ENCODE results near the gene LACTB. TPM values are rescaled to one million over a fixed set of nuclear protein-coding genes. Genes with fewer than 3 reads are reported as not detected.
A peak's percentile ranks its signal among the peaks of the same experiment; 100 is the strongest.

Gene LACTB
- polyA plus RNA-seq, 1 experiment, result 8.1 TPM

- no peaks in the 10 kb centered on the region for H3K27me3 ChIP-seq (ENCODE audit: control insufficient read depth, insufficient read depth, low read length)
- TF ChIP-seq CTCF (IDR thresholded peaks at IDR 0.05; ENCODE audit: insufficient read depth, low read depth, low read length), result no peak
- no peaks in the 10 kb centered on the region for H3K36me3 ChIP-seq (ENCODE audit: control insufficient read depth, insufficient read depth, low read length)
- H3K4me3 ChIP-seq (ENCODE audit: low read depth, low read length), result no peak overlapping the region
- DNase-seq (ENCODE audit: low read depth), result no peak
- POLR2A ChIA-PET, result interaction anchor here (0.6 to 1.5 kb wide), 2 partner anchors 41 to 698 kb away, joined by 3 to 4 read pairs; no protein-coding TSS in a partner anchor
- CTCF ChIA-PET, result interaction anchor here (0.7 to 2.3 kb wide), 6 partner anchors 8 to 346 kb away, joined by 3 to 11 read pairs (median 4); no protein-coding TSS in a partner anchor
Observed at GRCh38 chr15:63088533-63089245, 33.0 kb upstream of the LACTB start.

GRCh38 chr15:63089260-63090043, 32.2 kb upstream of the LACTB start:
- POLR2A ChIA-PET, result interaction anchor here (0.6 to 1.5 kb wide), 2 partner anchors 42 to 699 kb away, joined by 3 to 4 read pairs; no protein-coding TSS in a partner anchor
- no peaks in the 10 kb centered on the region for H3K27me3 ChIP-seq (ENCODE audit: control insufficient read depth, insufficient read depth, low read length)
- peak; percentile 83 for DNase-seq (ENCODE audit: low read depth)
- CTCF ChIA-PET, result interaction anchor here (0.9 to 2.3 kb wide), 6 partner anchors 9 to 347 kb away, joined by 3 to 11 read pairs (median 4); no protein-coding TSS in a partner anchor
- TF ChIP-seq CTCF (IDR thresholded peaks at IDR 0.05; ENCODE audit: insufficient read depth, low read depth, low read length), result no peak
- no peaks in the 10 kb centered on the region for H3K36me3 ChIP-seq (ENCODE audit: control insufficient read depth, insufficient read depth, low read length)
- no peak overlapping the region for H3K4me3 ChIP-seq (ENCODE audit: low read depth, low read length)

GRCh38 chr15:63090472-63090871, 31.2 kb upstream of the LACTB start:
- ChIA-PET CTCF (interaction anchor here (1.0 to 2.3 kb wide), 2 partner anchors 43 to 311 kb away, joined by 3 to 11 read pairs; no protein-coding TSS in a partner anchor), POLR2A (no interaction called here)
- H3K36me3 ChIP-seq (ENCODE audit: control insufficient read depth, insufficient read depth, low read length), result no peaks in the 10 kb centered on the region
- no peak overlapping the region for H3K4me3 ChIP-seq (ENCODE audit: low read depth, low read length)
- H3K27me3 ChIP-seq (ENCODE audit: control insufficient read depth, insufficient read depth, low read length), result no peaks in the 10 kb centered on the region
- TF ChIP-seq CTCF (IDR thresholded peaks at IDR 0.05; ENCODE audit: insufficient read depth, low read depth, low read length), result no peak
- no peak for DNase-seq (ENCODE audit: low read depth)

- no peaks in the 10 kb centered on the region for H3K27me3 ChIP-seq (ENCODE audit: control insufficient read depth, insufficient read depth, low read length)
- DNase-seq (ENCODE audit: low read depth), result no peak
- no peak overlapping the region for H3K4me3 ChIP-seq (ENCODE audit: low read depth, low read length)
- ChIA-PET CTCF (interaction anchor here (2.3 kb wide), 1 partner anchor 43 kb away, joined by 11 read pairs; no protein-coding TSS in a partner anchor), POLR2A (no interaction called here)
- TF ChIP-seq CTCF (IDR thresholded peaks at IDR 0.05; ENCODE audit: insufficient read depth, low read depth, low read length), result no peak
- no peaks in the 10 kb centered on the region for H3K36me3 ChIP-seq (ENCODE audit: control insufficient read depth, insufficient read depth, low read length)
Observed at GRCh38 chr15:63090887-63091286, 30.8 kb upstream of the LACTB start.

Measured in BJ (cell line).